Lung microvascular endothelial cell (primary cell): ENCODE results near the gene LRRC45. TPM values are rescaled to one million over a fixed set of nuclear protein-coding genes. Genes with fewer than 3 reads are reported as not detected.
A peak's percentile ranks its signal among the peaks of the same experiment; 100 is the strongest.
"Not testable (repeated sequence)": the region's sequence is repeated elsewhere in the genome, so short reads cannot be mapped to it uniquely, and the experiment has no call there.

Experiments
- DNase-seq, 2 donors: peaks; one replicate each; pipeline versions ENCODE4 v3.0.0 to v3.0.0-alpha.2; 2010; ENCODE audit warnings: low read depth in 2 of 2
- total RNA-seq: library from RNA; depleted of rRNA; stranded (reverse); fragments of >200 nt; gene quantifications from 2 replicates; pipeline ENCODE4 v1.2.1, GENCODE V29; 2014

The LRRC45 gene
- 7.6 and 8.3 TPM in 2 replicates for total RNA-seq

DNA sequence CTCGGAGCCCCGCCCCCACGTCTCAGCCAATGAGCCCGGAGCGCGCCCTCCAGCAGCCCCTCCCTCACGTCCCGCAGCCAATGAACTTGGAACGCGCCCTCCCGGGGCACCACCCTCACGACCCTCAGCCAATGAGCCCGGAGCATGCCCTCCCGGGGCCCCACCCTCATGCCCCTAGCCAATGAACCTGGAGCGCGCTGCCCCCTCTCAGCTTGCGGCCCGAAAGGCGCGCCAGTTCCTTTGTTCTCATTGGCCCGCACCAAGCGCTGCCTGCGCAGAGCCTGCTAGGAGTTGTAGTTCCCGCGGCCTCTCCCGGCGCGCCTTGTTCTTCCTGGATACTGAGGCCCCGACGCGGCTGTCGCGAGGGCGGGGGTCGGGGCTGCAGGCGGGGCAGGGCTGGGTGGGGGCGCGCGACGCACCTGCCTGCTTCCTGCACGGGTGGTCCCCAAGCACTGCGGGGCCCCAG is at the start of gene LRRC45:
Gene LRRC45, plus strand, starts transcription at position 325 of the 466 bp plus-strand sequence. CDS start 339 bp downstream, outside the sequence.
- peak; percentile 100 for DNase-seq

DNA sequence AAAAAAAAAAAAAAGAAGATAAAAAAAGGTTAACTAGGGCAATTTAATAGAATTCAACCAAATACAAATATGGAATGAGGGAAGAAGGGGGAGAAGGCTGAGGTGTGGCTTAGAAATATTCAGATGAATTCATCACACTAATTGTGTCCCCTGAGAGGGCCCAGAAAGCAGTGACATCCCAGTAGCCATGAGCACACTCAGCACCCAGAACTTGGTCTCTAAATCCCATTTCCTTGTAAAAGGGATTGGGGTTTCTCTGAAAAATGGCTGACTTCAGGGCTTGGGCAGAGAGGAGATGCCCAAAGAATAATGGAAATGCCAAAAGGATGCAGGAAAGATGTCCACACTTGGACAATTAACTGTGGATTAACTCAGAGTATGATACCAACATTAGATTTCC is 49.7 kb upstream of the LRRC45 start:
- DNase-seq, result no peak

DNA sequence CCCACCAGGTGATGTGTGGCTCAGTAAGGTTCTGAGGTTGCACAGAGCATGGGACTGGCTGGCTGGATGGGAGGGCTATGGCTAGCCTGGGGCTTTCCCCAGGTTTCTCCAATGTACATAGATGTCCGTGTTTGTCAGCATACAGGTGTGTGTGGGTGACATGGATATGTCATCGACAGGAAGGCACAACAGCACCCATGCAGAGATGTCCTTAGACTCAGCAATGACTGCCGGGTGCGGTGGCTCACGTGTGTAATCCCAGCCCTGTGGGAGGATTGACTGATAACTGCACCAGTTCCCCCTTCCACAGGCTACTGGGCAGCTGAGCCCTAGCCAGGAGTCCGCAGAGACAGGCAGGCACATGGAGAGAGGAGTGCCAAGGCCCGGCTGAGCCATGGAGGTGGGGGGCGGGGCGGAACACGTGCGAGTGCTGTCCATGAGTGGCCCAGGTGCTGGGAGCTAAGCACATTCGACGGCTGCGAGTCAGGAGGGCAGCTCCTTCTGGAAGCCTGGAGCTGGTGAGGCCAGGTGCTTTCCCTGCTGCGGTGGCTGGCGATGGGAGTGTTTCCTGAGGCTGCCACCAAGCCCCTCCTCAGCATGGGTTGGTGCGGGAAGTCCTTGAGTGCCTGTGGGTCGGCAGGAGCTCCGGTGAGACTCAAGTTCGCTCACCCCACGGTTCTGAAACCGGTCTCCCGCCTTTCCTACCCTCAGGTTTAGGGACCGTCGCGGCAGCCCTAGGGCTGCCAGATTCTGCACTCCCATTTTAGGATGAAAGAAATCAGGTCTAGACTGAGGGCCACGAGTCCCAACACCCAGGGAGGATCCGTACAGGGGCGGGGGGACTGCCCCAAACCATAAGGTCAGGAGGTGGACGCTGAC is 46.5 kb upstream of the LRRC45 start:
- peak in 1 of 2 donors; percentile 14 for DNase-seq

DNA sequence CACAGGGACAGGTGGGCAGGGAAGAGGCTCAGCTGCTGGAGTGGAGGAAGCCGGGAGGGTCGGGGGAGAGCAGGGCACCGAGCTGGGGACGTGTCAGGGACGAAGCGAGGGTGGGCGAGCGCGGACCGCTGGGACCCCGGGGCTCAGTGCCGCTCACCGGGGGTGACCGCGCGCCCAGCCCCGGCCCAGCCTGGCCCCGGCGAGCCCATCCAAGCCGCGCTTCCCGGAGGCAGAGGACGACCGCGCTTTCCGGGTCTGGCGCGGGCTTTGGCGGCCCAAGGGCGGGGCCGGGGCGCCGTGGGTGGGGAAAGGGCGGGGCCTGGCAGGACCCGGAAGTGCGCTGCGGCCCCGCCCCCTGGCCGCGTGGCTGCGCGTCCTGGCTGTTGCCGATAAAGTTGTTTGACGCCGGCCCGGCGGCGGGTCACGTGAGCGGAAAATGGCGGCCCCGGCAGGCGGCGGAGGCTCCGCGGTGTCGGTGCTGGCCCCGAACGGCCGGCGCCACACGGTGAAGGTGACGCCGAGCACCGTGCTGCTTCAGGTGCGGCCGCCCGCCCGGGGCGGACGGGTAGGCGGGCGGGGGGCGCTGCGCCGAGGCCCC is 45.8 kb upstream of the LRRC45 start, which contains the start of gene ASPSCR1:
Gene ASPSCR1, plus strand, starts transcription at position 419 of the 598 bp plus-strand sequence. Its CDS starts 18 bp downstream, at position 437.
- DNase-seq, result peak; percentile 94 to 96

DNA sequence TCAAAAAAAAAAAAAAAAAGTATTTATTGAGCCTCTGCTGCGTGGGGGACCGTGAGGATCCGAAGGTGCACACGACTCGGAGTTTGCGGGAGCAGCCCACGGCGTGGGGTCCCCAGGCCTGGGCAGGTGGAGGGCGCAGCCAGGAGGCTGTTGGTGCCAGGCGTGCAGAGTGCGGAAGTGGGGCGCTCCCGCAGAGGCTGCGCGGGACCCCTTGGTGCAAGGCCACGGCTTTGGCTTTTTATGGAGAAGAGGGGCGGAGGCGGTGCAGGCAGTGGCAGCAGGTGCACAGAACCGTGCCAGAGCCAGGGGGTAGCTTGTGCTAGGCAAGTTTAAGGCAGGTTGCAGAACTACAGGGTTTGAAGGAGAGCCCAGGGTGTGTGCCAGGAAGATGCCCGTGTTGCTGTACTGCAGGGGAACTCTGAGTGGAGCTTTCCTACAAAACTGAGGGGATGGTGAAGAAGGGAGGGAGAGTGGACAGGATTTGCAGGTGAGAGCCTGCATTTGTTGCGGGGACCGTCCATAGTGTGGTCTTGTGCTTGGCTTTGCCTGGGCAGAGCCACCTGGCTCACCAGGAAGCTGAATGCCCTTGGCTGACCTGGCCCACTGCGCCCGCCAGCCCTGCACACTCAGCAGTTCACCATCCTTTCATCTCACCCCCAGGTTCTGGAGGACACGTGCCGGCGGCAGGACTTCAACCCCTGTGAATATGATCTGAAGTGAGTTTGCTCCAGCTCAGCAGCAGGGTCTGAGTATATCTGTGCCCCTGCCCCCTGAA is 44.4 kb upstream of the LRRC45 start:
- DNase-seq, result no peak

DNA sequence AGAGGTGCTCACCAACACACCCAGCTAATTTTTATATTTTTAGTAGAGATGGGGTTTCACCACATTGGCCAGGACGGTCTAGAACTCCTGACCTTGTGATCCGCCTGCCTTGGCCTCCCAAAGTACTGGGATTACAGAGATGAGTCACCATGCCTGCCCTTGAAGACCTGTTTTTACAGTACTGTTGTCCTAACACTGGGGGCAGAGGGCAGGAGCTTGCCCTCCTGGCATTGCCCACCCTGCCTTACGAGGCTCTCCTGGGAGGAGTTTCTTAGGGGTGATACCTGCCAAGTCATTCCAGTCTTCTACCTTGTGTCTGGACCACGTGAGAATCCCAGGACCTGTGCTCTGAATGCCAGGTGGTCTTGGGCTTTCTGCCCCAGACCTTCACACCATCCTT is 43.0 kb upstream of the LRRC45 start:
- DNase-seq, result no peak

DNA sequence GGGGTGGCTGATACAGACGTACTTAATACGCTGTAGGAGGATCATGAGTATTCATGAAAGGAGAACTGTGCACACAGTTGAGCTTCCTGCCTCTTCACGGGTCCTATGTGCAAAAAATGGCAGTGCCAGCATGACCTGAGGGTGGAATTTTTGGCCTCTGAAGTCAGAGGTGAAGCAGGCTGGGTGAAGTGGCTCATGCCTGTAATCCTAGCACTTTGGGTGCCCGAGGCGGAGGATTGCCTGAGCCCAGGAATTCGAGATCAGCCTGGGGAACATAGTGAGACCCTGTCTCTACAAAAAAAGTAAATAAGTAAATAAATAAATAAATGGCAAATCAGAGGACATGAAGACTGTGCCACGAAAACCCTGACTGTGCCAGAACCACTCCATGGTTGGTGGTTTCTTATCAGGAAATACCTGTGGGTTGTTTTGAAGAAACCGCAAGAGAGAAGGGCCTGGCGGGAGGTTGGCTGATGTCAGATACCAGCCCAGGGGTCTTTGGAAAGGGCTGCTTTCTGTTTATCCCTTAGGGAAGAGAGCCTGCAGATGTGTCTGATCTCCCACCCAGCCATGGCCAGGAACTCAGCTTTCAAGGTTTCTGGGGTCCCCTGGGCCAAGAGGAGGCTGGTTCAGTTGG is 42.3 kb upstream of the LRRC45 start:
- no peak for DNase-seq

DNA sequence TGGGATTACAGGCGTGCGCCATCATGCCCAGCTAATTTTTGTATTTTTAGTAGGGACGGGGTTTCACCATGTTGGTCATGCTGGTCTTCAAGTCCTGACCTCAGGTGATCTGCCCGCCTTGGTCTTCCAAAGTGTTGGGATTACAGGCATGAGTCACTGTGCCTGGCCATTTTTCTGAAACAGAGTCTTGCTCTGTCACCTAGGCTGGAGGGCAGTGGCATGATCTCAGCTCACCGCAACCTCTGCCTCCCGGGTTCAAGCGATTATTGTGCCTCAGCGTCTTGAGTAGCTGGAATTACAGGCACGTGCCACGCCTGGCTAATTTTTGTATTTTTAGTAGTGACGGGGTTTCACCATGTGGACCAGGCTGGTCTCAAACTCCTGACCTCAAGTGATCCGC is 41.6 kb upstream of the LRRC45 start:
- not testable (repeated sequence) for DNase-seq

DNA sequence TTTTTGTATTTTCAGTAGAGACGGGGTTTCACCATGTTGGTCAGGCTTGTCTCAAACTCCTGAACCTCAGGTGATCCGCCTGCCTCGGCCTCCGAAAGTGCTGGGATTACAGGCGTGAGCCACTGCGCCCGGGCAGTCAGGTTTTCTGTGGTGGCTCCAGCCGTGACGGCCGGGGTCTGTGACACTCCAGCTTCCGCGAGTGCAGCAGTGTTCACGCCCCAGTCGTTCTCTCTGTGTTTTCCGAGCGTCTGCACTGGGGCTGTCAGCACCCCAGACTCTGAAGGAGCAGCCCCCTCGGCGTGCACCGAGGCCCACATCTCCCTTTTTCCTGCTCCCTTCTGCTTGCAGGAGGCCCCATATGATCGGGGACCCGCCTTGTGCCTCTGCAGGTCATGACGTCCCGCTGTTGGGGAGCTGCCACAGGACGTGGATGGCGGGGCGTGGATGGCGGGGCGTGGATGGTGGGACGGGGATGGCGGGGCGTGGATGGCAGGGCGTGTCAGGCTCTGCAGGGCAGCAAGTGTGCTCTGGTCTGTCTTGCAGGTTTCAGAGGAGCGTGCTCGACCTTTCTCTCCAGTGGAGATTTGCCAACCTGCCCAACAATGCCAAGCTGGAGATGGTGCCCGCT is 40.0 kb upstream of the LRRC45 start:
- DNase-seq, result no peak

DNA sequence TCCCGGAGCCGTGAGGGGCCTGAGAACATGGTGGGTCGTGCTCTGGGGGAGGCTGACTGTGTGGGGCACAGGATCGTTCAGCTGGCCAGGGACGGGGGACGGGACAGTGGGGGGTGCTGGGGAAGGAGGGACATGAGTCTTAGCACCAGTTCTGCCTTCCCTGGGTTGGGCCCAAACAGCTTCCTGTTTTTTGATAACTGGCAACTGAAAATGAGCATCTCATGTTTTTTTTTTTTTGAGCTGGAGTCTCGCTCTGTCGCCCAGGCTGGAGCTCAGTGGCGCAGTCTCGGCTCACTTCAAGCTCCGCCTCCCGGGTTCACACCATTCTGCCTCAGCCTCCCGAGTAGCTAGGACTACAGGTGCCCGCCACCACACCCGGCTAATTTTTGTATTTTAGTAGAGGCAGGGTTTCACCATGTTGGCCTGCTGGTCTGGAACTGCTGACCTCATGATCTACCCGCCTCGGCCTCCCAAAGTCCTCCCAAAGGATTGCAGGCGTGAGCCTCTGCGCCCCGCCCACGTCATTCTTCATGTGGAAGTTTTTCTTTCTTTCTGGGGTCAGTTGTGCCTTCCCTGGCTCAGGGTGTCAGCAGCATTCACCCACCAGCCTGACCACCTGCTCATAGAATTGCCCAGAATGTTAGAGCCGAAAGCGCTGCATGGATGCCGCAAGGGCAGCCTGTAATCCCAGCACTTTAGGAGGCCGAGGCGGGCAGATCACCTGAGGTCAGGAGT is 39.3 kb upstream of the LRRC45 start:
- no peak for DNase-seq

DNA sequence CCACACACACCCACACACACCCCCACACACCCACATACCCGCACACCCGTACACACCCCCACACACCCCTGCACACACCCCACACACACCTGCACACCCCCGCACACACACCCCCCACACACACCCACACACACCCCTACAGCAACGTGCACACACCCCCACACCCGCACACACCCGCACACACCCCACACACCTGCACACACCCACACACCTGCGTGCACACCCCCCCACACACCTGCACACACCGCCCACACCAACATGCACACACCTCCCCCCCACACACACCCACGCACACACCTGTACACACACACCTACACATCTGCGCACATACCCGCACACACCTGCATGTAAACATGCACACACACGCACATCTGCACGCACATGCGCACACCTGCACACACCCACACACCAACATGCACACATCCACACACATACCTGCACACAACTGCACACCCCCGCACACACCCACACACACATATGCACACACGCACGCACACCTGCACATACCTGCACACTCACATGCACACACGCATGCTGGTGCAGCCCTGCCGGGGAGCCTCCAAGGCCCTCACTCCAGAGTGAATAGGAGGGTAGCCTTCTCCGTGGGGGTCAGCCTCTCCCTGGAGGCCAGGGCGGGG is 38.2 kb upstream of the LRRC45 start:
- DNase-seq, result no peak

DNA sequence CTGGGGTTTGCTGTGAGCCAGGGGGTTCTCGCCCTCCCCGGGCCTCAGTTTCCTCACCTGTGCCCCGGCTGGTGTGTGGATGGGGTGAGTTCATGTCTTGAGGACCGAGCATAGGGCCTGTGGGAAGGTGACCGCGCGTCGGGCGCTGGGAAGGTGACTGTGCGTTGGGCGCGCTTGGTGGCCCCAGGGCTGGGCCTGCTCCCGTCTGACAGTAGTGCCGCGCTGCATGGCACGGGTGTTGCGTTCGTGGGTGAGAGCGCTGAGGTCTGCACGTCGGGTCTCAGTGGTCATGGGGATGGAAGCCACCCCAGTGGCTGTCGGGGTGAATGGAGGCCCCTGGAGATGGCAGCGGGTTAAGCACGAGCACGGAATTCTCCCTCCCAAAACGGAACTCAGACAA is 36.5 kb upstream of the LRRC45 start:
- DNase-seq, result no peak

DNA sequence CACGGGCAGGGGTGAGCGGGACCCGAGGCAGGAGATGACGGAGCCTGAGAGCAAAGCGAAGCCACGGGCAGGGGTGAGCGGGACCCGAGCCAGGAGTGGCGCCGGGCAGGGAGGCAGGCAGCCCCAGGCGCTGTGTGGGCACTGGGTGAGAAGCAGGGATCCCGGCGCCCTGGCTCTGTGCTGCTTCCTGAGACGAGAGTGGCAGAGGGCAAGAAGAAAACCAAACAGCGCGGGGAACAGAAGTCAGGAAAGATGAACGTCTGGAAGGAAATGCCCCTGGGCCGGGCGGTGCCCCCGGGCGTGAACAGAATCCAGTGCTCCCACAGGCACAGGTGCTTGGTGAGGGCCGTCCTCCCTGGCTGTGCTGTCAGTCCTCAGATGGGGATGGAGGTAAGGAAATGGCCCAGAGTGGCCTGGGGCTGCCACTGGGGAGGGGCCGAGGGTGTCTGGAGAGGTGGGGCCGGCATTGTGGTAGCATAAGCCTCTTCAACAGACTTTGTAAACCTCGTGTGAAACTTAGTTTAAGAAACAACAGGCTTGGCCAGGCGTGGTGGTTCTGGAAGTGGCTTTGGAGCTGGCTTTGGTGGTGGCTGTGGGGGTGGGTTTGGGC is 35.8 kb upstream of the LRRC45 start:
- DNase-seq, result no peak

DNA sequence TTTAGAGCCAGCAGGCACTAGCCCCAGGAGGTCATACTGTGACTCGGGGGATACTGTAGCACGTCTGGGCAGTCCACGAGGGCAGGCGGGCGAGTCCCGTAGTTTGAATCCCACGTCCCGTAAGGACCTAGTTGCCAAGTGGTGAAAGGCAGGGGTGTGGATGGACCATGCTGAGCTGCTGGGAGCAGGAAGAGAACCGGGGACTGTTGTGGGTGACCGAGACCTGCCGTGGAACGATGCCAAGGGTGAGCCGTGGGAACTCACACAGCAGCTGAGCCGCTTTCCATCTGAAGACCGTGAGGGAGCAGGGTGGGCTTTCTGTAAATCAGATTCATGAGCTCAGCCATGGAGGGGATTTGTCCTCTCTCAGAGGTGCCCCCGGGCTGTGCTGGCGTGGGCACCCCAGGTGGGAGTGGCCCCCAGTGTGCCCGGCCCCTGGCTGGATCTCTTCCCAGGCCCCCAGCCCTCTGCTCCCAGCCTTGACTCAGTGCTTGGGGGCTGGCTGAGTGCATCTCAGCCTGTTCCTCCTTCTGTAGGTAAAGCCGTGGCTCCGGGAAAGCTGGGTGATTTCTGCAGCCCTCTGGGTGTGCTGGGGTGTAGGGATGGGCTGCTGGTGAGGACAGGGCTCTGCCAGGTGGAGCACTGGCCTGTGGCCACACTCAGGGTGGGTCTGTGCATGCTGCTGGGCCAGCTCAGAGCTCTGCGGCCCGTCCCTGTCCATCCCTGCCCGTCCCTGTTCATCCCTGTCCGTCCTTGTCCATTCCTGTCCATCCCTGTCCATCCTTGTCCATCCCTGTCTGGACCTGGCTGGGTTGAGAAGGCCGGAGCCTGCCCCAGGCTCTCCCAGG is 32.0 kb upstream of the LRRC45 start:
- DNase-seq, result no peak

DNA sequence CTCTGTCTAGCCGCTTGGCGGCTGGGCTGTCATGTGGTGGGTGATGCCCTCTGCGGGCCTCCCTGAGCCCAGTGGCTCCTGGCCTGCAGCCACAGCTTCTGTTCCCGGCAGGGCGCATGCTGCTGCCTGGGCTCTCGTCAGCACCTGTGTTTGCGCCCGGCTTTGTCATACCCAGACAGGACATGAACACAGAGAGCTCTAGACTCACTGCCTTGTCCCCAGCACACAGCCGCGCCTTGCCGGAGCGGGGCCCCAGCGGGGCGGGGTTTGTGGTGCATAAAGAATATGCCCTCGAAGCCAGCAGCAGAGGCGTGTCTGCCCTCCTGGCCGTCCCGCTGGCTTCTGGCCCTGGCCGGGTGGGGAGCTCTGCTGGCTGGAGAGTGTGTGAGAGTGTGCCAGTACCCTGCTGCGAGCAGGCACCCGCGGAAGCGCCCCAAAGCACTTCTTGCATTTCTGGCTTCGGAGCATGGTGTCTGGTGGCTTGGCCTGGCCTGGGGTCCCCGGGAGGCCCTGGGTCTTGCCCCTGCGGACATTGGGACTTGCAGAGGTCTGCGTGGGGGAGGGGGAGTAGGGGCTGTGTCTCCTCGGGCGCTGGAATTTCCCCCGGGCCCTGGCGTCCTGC is 31.3 kb upstream of the LRRC45 start:
- DNase-seq, result peak; percentile 54 to 70

DNA sequence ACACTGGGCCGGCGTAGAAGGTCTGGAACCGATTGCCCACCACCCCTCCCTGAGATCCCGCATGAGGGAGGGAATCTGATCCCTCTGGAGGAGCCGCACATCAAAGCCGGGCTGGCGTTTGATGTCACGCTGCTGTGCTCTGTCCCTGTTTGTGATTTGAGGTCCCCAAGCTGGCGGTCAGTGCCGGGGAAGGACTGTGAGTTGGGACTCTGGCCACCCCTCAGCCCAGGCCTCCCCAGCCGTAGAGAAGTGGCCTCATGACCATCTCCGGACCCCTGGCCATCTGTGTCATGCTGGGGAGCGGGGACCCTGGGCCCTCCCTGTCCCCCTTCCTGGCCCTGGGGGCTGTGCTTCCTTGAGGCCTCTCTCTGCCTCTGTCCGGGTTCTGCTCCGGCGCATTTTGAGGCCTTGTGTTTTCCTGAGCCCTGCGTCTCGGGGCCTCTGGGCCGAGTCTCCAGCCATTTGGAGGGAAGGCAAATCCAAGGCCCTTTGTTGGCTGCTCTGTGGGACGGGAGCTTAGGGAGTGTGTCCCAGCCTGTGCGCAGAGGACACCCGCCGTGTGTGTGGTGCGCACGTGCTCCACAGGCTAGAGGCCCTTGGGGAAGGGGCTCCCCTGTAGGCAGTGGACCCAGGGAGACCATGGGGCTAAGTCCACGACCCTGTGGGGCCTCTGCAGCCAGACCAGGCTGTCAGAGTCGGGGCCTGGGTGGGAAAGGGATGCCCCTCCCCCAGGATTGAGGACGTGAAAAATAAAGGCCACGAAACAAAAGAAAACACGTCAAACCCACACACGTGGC is 30.6 kb upstream of the LRRC45 start:
- no peak for DNase-seq
